K562 (cell line): Measurements from ENCODE around the gene RASD1. TPM values are rescaled to one million over a fixed set of nuclear protein-coding genes. Genes with fewer than 3 reads are reported as not detected.

ENCODE experiments used
- ATAC-seq: fragments of 200-7000 bp; cut with Tn5 transposase; 3 replicates; pipeline ENCODE4 v1.9.1; 2020; ENCODE audit warnings: moderate library complexity
- BruUV-seq: library from RNA; stranded (reverse); fragments of 400-500 nt; replicated peaks from 2 replicates; lab custom pipeline; 2021; lab: Mats Ljungman, UMichigan
- CTCF ChIA-PET: fragments of 300-600 bp; formaldehyde crosslinking; extraction: SDS; loops from one replicate; lab custom pipeline; 2021; ENCODE audit warnings: low intra/inter-chr PET ratio; lab: Yijun Ruan, JAX
- POLR2A ChIA-PET: fragments of 300-600, 350-650 bp; sonication (Branson Sonifier 250); formaldehyde crosslinking; extraction: SDS; loops from one replicate; lab custom pipeline; 2021; ENCODE audit warnings: antibody characterized with exemption, inconsistent platforms; lab: Yijun Ruan, JAX
- DNase-seq, 4 experiments: peaks; one replicate each; pipeline versions ENCODE4 v3.0.0 to v3.0.0-alpha.2; 2011 to 2018; ENCODE audit warnings: low spot score in 3 of 4, mixed read lengths in 3 of 4; ENCODE audit errors: extremely low read depth in 1 of 4
- FAIRE-seq: peaks from 2 replicates; lab custom pipeline; 2011; peaks lifted over from hg19 to GRCh38; lab: Jason Lieb, UNC
- H2AFZ ChIP-seq: 2 replicates; pipeline ENCODE4 v1.6.0; 2011; ENCODE audit warnings: low read depth, low read length, control low read depth, inconsistent platforms
- H3K27ac ChIP-seq: fragments of 200-600 bp; 3 replicates; pipeline ENCODE4 v1.8.0; 2011; ENCODE audit warnings: low read depth, mild to moderate bottlenecking, control low read depth, inconsistent platforms, low read length, moderate library complexity, mixed read lengths; ENCODE audit errors: extremely low read depth
- H3K27me3 ChIP-seq, 2 experiments: fragments of 300-600 bp in 1 of 2; 2 replicates in 1 of 2; 3 replicates in 1 of 2; pipeline versions ENCODE4 v1.6.0 to v1.8.0; 2011; ENCODE audit warnings: inconsistent platforms in 2 of 2, low read length in 2 of 2, mild to moderate bottlenecking in 1 of 2, mixed read lengths in 1 of 2, moderate library complexity in 1 of 2; ENCODE audit not compliant: control insufficient read depth in 2 of 2, insufficient read depth in 2 of 2
- H3K36me3 ChIP-seq: fragments of 300-600 bp; 3 replicates; pipeline ENCODE4 v1.8.0; 2011; ENCODE audit warnings: mild to moderate bottlenecking, low read length, inconsistent platforms; ENCODE audit not compliant: control insufficient read depth, insufficient read depth
- H3K4me1 ChIP-seq, 2 experiments: fragments of 200-600 bp in 1 of 2; replicated peaks in 1 of 2; 2 replicates in 1 of 2; 3 replicates in 1 of 2; pipeline versions ENCODE4 v1.5.1 to v1.8.0; 2011; ENCODE audit warnings: inconsistent platforms in 2 of 2, low read length in 2 of 2, mild to moderate bottlenecking in 1 of 2, mixed read lengths in 1 of 2, moderate library complexity in 1 of 2; ENCODE audit not compliant: control insufficient read depth in 2 of 2, insufficient read depth in 2 of 2
- H3K4me2 ChIP-seq: 2 replicates; pipeline ENCODE4 v1.6.1; 2011; ENCODE audit warnings: low read length, control low read depth, inconsistent platforms, mixed read lengths; ENCODE audit not compliant: insufficient read depth
- H3K4me3 ChIP-seq: fragments of 200-600 bp; sonication (generic), shearing (Covaris generic); 2 replicates; pipeline ENCODE4 v1.5.1; 2016; ENCODE audit warnings: control low read depth, inconsistent platforms
- H3K79me2 ChIP-seq: fragments of 200-600 bp; 3 replicates; pipeline ENCODE4 v1.8.0; 2011; ENCODE audit warnings: low read length, inconsistent platforms; ENCODE audit not compliant: control insufficient read depth, insufficient read depth
- H3K9ac ChIP-seq, 2 experiments: 2 replicates each; pipeline versions ENCODE4 v1.6.0 to v1.6.1; 2011; ENCODE audit warnings: low read depth in 2 of 2, low read length in 2 of 2, control low read depth in 1 of 2, inconsistent platforms in 1 of 2, mild to moderate bottlenecking in 1 of 2, mixed read lengths in 1 of 2; ENCODE audit not compliant: insufficient read depth in 1 of 2
- H3K9me1 ChIP-seq: one replicate; pipeline ENCODE4 v1.6.0; 2011; ENCODE audit warnings: inconsistent platforms, mild to moderate bottlenecking, low read length, moderate library complexity; ENCODE audit not compliant: control insufficient read depth, insufficient read depth
- H3K9me3 ChIP-seq: replicated peaks from 2 replicates; pipeline ENCODE4 v1.5.1; 2011; ENCODE audit warnings: low read depth, low read length, inconsistent platforms; ENCODE audit not compliant: control insufficient read depth, insufficient read depth
- H4K20me1 ChIP-seq: replicated peaks from 2 replicates; pipeline ENCODE4 v1.6.1; 2011; ENCODE audit warnings: low read length, inconsistent platforms, mixed read lengths; ENCODE audit not compliant: control insufficient read depth, insufficient read depth
- EWSR1 ChIP-seq: fragments of 450-650 bp; IDR thresholded peaks from 2 replicates; pipeline ENCODE4 v1.6.1; 2018; ENCODE audit warnings: borderline replicate concordance, mild to moderate bottlenecking, low read depth, moderate library complexity; ENCODE audit not compliant: partially characterized antibody
- GABPB2 ChIP-seq: fragments of 250-450 bp; sonication (Bioruptor Pico); conservative IDR thresholded peaks from 2 replicates; pipeline ENCODE4 v1.5.1; 2021; ENCODE audit warnings: mild to moderate bottlenecking
- HDAC1 ChIP-seq, 2 experiments: fragments of 450-650 bp; IDR thresholded peaks; 2 replicates each; pipeline ENCODE4 v1.6.1; 2016 to 2017; ENCODE audit warnings: inconsistent platforms in 1 of 2, mild to moderate bottlenecking in 1 of 2, moderate library complexity in 1 of 2
- RNF219 ChIP-seq: fragments of 250-450 bp; sonication (Bioruptor Pico); IDR thresholded peaks from 2 replicates; pipeline ENCODE4 v1.5.0; 2022; ENCODE audit warnings: mild to moderate bottlenecking
- TRIM25 ChIP-seq: fragments of 450-650 bp; IDR thresholded peaks from 2 replicates; pipeline ENCODE4 v1.7.0; 2016; ENCODE audit warnings: borderline replicate concordance
- ZNF124 ChIP-seq: sonication (generic); formaldehyde crosslinking; IDR thresholded peaks from 2 replicates; pipeline ENCODE4 v1.8.1; 2022; ENCODE audit warnings: missing genetic modification reagents
- ZNF589 ChIP-seq: fragments of 200-800 bp; sonication (Bioruptor generic); IDR thresholded peaks from 2 replicates; pipeline ENCODE4 v1.6.1; 2016; ENCODE audit warnings: low read depth, missing genetic modification characterization, missing compliant biosample characterization
- ZNF785 ChIP-seq: fragments of 250-450 bp; sonication (Bioruptor Pico); IDR thresholded peaks from 2 replicates; pipeline ENCODE4 v1.4.0; 2020; ENCODE audit warnings: mild to moderate bottlenecking
- WGBS: fragments of 100-300 bp; shearing (Covaris generic); methylation state at CpG from one replicate; pipeline ENCODE4 v1.1.6; 2016; ENCODE audit warnings: low coverage, mixed read lengths; ENCODE audit not compliant: insufficient coverage; ENCODE audit errors: missing lambda C conversion rate; 5-methylcytosine and 5-hydroxymethylcytosine counted together
- in situ Hi-C: fragments of 300-500 bp; cut with MboI; formaldehyde crosslinking; loops from 4 replicates; pipeline ENCODE4 v1.15.0; 2018; ENCODE audit warnings: inconsistent platforms, mixed read lengths
- intact Hi-C: fragments of 100-400 bp; cut with micrococcal nuclease; formaldehyde crosslinking; loops from 2 replicates; pipeline ENCODE4 v1.14.2; 2022
- polyA plus RNA-seq, 8 experiments: library from polyadenylated mRNA; depleted of rRNA in 4 of 8; stranded (reverse) in 5 of 8; unstranded in 3 of 8; fragments of >200 nt; fragmentation: Nextera tagmentation in 2 of 8; fragmentation: Illumina TruSeq in 1 of 8; extraction: Ambion mirVana in 2 of 8; extraction: Trizol in 1 of 8; gene quantifications; 2 replicates each; pipeline versions ENCODE4 v1.2.1 to v1.2.3, GENCODE V29; 2011 to 2014; ENCODE audit warnings: inconsistent platforms in 1 of 8, missing spikeins in 1 of 8
- total RNA-seq, 7 experiments: library from RNA; depleted of rRNA in 6 of 7; stranded (reverse); fragments of >200 nt in 6 of 7; fragmentation: Illumina TruSeq in 2 of 7; extraction: Trizol in 2 of 7; gene quantifications; 2 replicates each; pipeline versions ENCODE4 v1.2.1 to v1.2.3, GENCODE V29; 2011 to 2021; ENCODE audit warnings: low replicate concordance in 1 of 7
- TF ChIP-seq, protein P1 (sequence below): sonication (generic); formaldehyde crosslinking; IDR thresholded peaks from 2 replicates; pipeline ENCODE4 v1.8.1; 2022; ENCODE audit warnings: missing genetic modification reagents
- TF ChIP-seq, protein P2 (sequence below): fragments of 200-800 bp; sonication (Bioruptor generic); IDR thresholded peaks from 2 replicates; pipeline ENCODE4 v1.6.1; 2017; ENCODE audit warnings: missing genetic modification characterization, missing compliant biosample characterization
- TF ChIP-seq, protein P3 (sequence below), 2 experiments: IDR thresholded peaks in 1 of 2; conservative IDR thresholded peaks in 1 of 2; 2 replicates each; pipeline ENCODE4 v1.6.1; 2016; ENCODE audit warnings: low read depth in 2 of 2, mild to moderate bottlenecking in 1 of 2, missing compliant biosample characterization in 1 of 2, missing genetic modification characterization in 1 of 2, moderate library complexity in 1 of 2

RASD1 gene
- total and polyA plus RNA-seq, 9 of the 15 experiments (the other 6 are each of a cell fraction or from before 2014, with no cell fraction given), result 0.11 TPM; not detected in 8

- ChIA-PET CTCF (no interaction called here), POLR2A (interaction anchor here (0.5 kb wide), 1 partner anchor 20 kb away, joined by 4 read pairs; no protein-coding TSS in a partner anchor)
- Histone ChIP-seq H3K9me1 (peaks cover 5% of the 10 kb centered on the region), H3K4me2 (no peak overlapping the region), H3K79me2 (no peaks in the 10 kb centered on the region), H3K27me3 (no peaks in the 10 kb centered on the region), H3K4me1 (peaks cover 8 to 36% of the 10 kb centered on the region in 2 experiments; a peak in 4 of 5 replicates), H3K27ac (no peak overlapping the region), H3K9ac (no peak overlapping the region), H3K36me3 (no peaks in the 10 kb centered on the region), H4K20me1 (no peaks in the 10 kb centered on the region), H3K9me3 (no peaks in the 10 kb centered on the region), H2AFZ (no peak overlapping the region), H3K4me3 (no peak overlapping the region)
- in situ Hi-C loops, result no loop called here
- intact Hi-C loops, result no loop called here
- ATAC-seq, result no peak
- BruUV-seq, result no TSS peak
- WGBS, result 42% methylated on average over 9 of the region's 16 CpGs
- FAIRE-seq, result no peak
- DNase-seq, result no peak
- no peak for TF ChIP-seq GABPB2 (CRISPR knock-in tag)
- TF ChIP-seq ZNF589, result no peak
- TF ChIP-seq, protein P1, sequence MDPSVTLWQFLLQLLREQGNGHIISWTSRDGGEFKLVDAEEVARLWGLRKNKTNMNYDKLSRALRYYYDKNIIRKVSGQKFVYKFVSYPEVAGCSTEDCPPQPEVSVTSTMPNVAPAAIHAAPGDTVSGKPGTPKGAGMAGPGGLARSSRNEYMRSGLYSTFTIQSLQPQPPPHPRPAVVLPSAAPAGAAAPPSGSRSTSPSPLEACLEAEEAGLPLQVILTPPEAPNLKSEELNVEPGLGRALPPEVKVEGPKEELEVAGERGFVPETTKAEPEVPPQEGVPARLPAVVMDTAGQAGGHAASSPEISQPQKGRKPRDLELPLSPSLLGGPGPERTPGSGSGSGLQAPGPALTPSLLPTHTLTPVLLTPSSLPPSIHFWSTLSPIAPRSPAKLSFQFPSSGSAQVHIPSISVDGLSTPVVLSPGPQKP (CRISPR knock-in tag), result no peak
- TF ChIP-seq, protein P2, sequence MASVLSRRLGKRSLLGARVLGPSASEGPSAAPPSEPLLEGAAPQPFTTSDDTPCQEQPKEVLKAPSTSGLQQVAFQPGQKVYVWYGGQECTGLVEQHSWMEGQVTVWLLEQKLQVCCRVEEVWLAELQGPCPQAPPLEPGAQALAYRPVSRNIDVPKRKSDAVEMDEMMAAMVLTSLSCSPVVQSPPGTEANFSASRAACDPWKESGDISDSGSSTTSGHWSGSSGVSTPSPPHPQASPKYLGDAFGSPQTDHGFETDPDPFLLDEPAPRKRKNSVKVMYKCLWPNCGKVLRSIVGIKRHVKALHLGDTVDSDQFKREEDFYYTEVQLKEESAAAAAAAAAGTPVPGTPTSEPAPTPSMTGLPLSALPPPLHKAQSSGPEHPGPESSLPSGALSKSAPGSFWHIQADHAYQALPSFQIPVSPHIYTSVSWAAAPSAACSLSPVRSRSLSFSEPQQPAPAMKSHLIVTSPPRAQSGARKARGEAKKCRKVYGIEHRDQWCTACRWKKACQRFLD (CRISPR knock-in tag), result no peak
- no peak for TF ChIP-seq HDAC1 (IDR thresholded peaks at IDR 0.05)
- no peak for TF ChIP-seq RNF219 (CRISPR knock-in tag)
- TF ChIP-seq ZNF124 (CRISPR knock-in tag), result no peak
- no peak for TF ChIP-seq TRIM25
- TF ChIP-seq ZNF785, result no peak
- no peak for TF ChIP-seq EWSR1
- TF ChIP-seq, protein P3, sequence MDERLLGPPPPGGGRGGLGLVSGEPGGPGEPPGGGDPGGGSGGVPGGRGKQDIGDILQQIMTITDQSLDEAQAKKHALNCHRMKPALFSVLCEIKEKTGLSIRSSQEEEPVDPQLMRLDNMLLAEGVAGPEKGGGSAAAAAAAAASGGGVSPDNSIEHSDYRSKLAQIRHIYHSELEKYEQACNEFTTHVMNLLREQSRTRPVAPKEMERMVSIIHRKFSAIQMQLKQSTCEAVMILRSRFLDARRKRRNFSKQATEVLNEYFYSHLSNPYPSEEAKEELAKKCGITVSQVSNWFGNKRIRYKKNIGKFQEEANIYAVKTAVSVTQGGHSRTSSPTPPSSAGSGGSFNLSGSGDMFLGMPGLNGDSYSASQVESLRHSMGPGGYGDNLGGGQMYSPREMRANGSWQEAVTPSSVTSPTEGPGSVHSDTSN (CRISPR knock-in tag; IDR thresholded peaks at IDR 0.05; ENCODE audit: low read depth), result no peak
- TF ChIP-seq, protein P3 (tag; conservative IDR thresholded peaks at IDR 0.05; ENCODE audit: low read depth), result no peak
Observed at GRCh38 chr17:17514361-17514992, 18.3 kb upstream of the RASD1 start.
